Measurements from ENCODE around the gene DRAXIN.

- TF ChIP-seq CTCF (IDR thresholded peaks at IDR 0.05; ENCODE audit: low read depth, low read length), result no peak
- TF ChIP-seq EZH2phosphoT487 (IDR thresholded peaks at IDR 0.05; ENCODE audit: low read depth), result no peak
Observed at GRCh38 chr1:11738096-11738495, 46.6 kb downstream of the DRAXIN start.
